ENCODE results near the gene PLEKHA8. TPM values are rescaled to one million over a fixed set of nuclear protein-coding genes. Genes with fewer than 3 reads are reported as not detected.
A peak's percentile ranks its signal among the peaks of the same experiment; 100 is the strongest.

Gene PLEKHA8
- 10 to 100 TPM in 2 of 4 donors, 1 to 10 TPM in 2; 4.6 to 11.8 (median 8.1) TPM for total RNA-seq

DNA sequence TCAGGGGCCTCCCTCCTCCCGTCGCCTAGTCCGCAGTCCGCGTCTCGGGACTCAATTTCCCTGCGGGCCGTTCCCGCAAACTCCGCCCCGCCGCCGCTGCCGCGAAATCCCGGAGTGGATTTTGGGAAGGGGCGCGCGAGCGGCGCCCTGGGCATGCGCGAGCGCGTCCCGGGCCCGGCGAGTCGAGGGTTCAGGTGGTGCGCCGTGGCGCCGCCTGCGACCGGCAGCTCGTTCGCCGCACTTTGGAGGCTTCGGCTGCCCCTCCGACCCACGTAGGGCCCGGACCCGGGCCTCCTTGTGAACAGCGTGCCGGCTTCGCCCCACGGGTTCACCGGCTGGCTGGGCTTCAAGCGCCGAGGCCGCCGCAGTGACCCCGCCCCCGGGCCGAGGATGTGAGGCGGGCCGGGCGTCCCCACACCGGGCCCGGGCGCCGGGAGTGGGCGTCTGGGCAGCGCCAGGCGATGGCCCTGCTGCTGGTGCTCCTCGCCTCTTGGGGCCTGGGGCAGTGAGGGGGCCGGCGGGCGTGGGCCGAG is at the start of gene PLEKHA8:
Gene PLEKHA8 (plus strand): TSS at position 197 of the 533 bp plus-strand sequence. CDS start 351 bp downstream, outside the sequence.
- peak; percentile 59 for ATAC-seq (ENCODE audit: low FRiP score)
- peak; percentile 52 for DNase-seq (ENCODE audit: low spot score)
- no peak for TF ChIP-seq CTCF (IDR thresholded peaks at IDR 0.05)

- TF ChIP-seq CTCF (IDR thresholded peaks at IDR 0.05) = no peak
- ATAC-seq (ENCODE audit: low FRiP score) (no peak), DNase-seq (ENCODE audit: low spot score) (no peak)
These were observed 48.1 kb upstream of the PLEKHA8 start for GRCh38 chr7:29980151-29980550.

DNA sequence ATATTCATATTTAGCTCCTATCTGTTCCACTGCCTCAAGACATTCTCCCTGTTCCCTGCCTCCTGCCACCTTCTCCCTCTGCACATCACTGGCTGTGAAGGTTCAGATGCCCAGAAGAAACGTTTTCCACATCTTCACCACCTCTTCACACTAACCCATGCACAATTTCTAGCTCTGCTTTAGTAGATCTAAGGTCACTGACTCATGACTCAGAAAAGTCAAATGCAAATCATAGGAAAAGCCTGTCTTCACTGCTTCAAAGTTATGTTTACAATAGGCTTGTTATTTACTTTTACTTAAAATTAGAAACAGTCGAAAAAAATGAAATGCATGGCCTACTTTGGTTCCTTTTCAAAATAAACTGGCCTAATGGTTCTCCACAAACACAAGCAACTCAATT is 41.1 kb upstream of the PLEKHA8 start:
- ATAC-seq (ENCODE audit: low FRiP score) = no peak
- no peak for TF ChIP-seq CTCF (IDR thresholded peaks at IDR 0.05)
- no peak for DNase-seq (ENCODE audit: low spot score)

DNA sequence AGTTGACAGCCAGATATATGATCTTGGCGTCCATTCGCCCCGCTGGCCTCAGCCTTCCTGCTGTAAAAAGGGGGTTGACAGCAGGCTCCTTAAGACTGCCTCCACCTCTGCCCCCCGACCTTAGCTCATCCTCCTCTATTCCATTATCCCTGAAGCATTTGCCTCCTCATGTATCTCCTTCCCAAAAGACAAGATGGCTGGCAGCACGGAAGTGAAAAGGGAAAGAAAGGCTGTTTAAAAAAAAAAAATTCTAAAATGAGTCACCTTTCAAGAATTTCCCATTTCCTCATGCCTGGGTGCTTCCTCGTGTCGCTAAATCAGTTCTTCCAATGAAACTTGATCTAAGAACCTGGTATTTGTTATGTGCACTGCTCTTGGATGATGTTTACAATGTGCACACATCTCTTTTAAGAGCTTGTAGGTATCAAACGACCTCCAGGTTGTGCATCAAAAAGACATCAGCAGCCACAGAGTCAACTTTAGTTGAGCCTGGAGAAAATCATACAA is 40.3 kb upstream of the PLEKHA8 start:
- DNase-seq (ENCODE audit: low spot score) (no peak), ATAC-seq (ENCODE audit: low FRiP score) (no peak)
- TF ChIP-seq CTCF (IDR thresholded peaks at IDR 0.05) = no peak

DNA sequence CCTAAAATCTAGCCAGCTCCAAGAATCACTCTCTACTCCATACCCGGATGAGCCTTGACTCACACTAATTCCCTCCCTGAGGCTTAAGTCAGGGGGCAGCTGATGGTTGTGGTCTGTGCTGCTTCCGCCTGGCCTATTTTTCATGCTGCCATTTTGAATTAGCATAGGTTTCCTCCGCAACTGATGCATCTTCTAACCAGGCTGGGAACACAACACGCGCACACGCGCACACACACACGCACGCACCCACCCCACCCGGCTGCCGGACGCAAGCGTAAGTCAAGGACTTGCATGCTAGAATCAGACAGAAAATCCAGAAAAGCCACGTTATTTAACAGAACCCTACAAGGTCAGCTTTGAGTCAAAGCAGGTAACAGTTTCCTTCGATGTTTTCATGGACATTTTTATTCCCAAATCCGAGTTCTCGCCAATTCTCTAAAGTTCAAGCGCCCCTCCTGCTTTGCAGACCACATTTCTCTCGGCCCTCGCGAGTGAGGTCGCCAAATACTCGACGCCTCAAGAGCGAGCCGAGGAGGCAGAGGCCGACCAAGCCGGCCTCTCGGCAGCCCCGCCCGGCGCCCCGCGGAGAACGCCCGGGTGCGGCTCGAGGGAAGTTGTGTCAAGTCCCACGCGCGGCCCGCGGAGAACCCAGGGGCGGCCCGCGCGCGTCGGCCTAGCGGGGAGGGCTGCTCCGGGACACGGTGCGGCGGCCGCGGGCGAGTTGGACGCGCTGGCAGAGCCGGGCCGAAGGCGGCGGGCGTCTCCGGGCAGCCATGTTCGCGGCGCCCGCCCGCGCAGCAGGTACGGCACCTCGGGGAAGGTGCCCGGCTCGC is 39.6 kb upstream of the PLEKHA8 start:
- no peak for DNase-seq (ENCODE audit: low spot score)
- TF ChIP-seq CTCF (IDR thresholded peaks at IDR 0.05) = no peak
- peak; percentile 63 for ATAC-seq (ENCODE audit: low FRiP score)

DNA sequence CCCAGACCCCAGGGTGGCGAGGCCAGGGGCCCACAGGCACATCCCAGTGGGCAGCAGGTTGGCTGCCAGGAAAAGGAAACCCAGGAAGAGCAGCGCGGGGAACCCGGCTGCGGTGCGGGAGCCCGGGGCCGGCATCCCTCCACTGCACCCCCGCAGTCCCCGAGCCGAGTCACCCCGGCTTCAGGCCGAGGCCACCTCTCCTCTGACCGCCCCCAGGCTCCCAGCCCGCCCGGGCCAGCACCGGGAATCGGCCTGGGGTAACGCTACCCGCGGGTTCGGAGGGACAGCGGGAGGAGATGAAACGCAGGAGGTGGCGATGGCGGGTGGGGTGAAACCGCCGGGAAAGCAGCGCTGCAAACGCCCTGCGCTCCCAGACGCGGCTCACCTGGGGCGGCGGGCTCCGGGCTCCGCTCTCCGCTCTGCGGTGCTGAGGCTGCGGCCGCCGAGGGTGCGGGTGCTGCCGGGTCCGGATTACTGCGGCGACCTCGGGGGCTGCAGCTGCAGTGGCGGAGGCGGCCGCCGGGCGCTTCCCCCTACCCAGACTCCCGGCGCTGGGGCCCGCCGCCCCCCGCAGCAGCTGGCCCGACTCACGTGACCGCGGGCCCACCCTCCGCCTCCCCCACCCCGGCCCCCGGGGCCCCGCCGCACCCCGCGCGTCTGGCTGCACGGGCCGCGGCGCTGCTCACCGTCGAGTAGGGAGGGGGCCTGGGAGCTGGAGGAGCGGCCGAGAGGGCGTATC is 38.8 kb upstream of the PLEKHA8 start, which contains the start of gene SCRN1:
Gene SCRN1 (minus strand): TSS at position 545 of the 739 bp plus-strand sequence. CDS start 20,734 bp downstream, outside the sequence.
- DNase-seq (ENCODE audit: low spot score) = no peak
- ATAC-seq (ENCODE audit: low FRiP score) = peak; percentile 49
- no peak for TF ChIP-seq CTCF (IDR thresholded peaks at IDR 0.05)
